ENCODE data around the gene SLC22A13. TPM values are rescaled to one million over a fixed set of nuclear protein-coding genes. Genes with fewer than 3 reads are reported as not detected.
"Not testable (repeated sequence)": the region's sequence is repeated elsewhere in the genome, so short reads cannot be mapped to it uniquely, and the experiment has no call there.

SLC22A13 gene
- total RNA-seq, 1 experiment from 2014 or later = 0.33 TPM

GRCh38 chr3:38317192-38317759, 51.7 kb downstream of the SLC22A13 start:
- Histone ChIP-seq H3K9me3 (ENCODE audit: control insufficient read depth, insufficient read depth, low read depth, low read length) (no peaks in the 10 kb centered on the region), H3K4me3 (ENCODE audit: low read depth in 2 of 2, low read length in 2 of 2) (no peak overlapping the region), H3K27ac (ENCODE audit: low read length) (no peak overlapping the region), H3K4me1 (ENCODE audit: control insufficient read depth, insufficient read depth, low read length) (no peaks in the 10 kb centered on the region), H3K27me3 (ENCODE audit: control insufficient read depth, insufficient read depth, low read length) (no peaks in the 10 kb centered on the region), H3K36me3 (ENCODE audit: control insufficient read depth, insufficient read depth, low read length) (no peaks in the 10 kb centered on the region)
- ATAC-seq = no peak
- in situ Hi-C loops (cut with HindIII; ENCODE audit: low pct_unique_long_range_greater_than_20kb, low sequenced_read_pairs) = no loop called here
- no TSS peak for BruUV-seq (replicated peaks)
- POLR2A ChIA-PET = no interaction called here
- CTCF ChIA-PET = no interaction called here
- DNase-seq (ENCODE audit: low read depth, low spot score) = no peak
- intact Hi-C loops (cut with micrococcal nuclease; ENCODE audit: unreplicated experiment) = no loop called here
- no peak for TF ChIP-seq CTCF (IDR thresholded peaks at IDR 0.05)

GRCh38 chr3:38318766-38319671, 53.4 kb downstream of the SLC22A13 start:
- intact Hi-C loops (cut with micrococcal nuclease; ENCODE audit: unreplicated experiment) = no loop called here
- Histone ChIP-seq H3K9me3 (ENCODE audit: control insufficient read depth, insufficient read depth, low read depth, low read length) (no peaks in the 10 kb centered on the region), H3K36me3 (ENCODE audit: control insufficient read depth, insufficient read depth, low read length) (no peaks in the 10 kb centered on the region), H3K27me3 (ENCODE audit: control insufficient read depth, insufficient read depth, low read length) (peaks cover 2% of the 10 kb centered on the region), H3K27ac (ENCODE audit: low read length) (no peak overlapping the region), H3K4me1 (ENCODE audit: control insufficient read depth, insufficient read depth, low read length) (no peaks in the 10 kb centered on the region), H3K4me3 (ENCODE audit: low read depth in 2 of 2, low read length in 2 of 2) (no peak overlapping the region)
- TF ChIP-seq REST (IDR thresholded peaks at IDR 0.05; ENCODE audit: insufficient read depth in 1 of 2, low read depth in 2 of 2, low read length in 1 of 2) (no peak), POLR2AphosphoS5 (IDR thresholded peaks at IDR 0.05; ENCODE audit: low read depth, low read length) (no peak), TCF7L2 (IDR thresholded peaks at IDR 0.05; ENCODE audit: low read depth, low read length) (no peak), SIN3A (IDR thresholded peaks at IDR 0.05; ENCODE audit: borderline replicate concordance, insufficient read depth, low read depth, low read length) (no peak), CTCF (IDR thresholded peaks at IDR 0.05) (no peak)
- no TSS peak for BruUV-seq (replicated peaks)
- ChIA-PET CTCF (interaction anchor here (0.6 kb wide), 1 partner anchor 20 kb away, joined by 3 read pairs; no protein-coding TSS in a partner anchor), POLR2A (no interaction called here)
- in situ Hi-C loops (cut with HindIII; ENCODE audit: low pct_unique_long_range_greater_than_20kb, low sequenced_read_pairs) = no loop called here
- ATAC-seq = no peak
- no peak for DNase-seq (ENCODE audit: low read depth, low spot score)

GRCh38 chr3:38320638-38321037, 55.0 kb downstream of the SLC22A13 start:
- in situ Hi-C loops (cut with HindIII; ENCODE audit: low pct_unique_long_range_greater_than_20kb, low sequenced_read_pairs); BruUV-seq (replicated peaks); CTCF ChIA-PET; POLR2A ChIA-PET; H3K4me1 ChIP-seq (ENCODE audit: control insufficient read depth, insufficient read depth, low read length); H3K36me3 ChIP-seq (ENCODE audit: control insufficient read depth, insufficient read depth, low read length); intact Hi-C loops (cut with micrococcal nuclease; ENCODE audit: unreplicated experiment); ATAC-seq; H3K9me3 ChIP-seq (ENCODE audit: control insufficient read depth, insufficient read depth, low read depth, low read length); DNase-seq (ENCODE audit: low read depth, low spot score); H3K4me3 ChIP-seq (ENCODE audit: low read depth in 2 of 2, low read length in 2 of 2); H3K27ac ChIP-seq (ENCODE audit: low read length); H3K27me3 ChIP-seq (ENCODE audit: control insufficient read depth, insufficient read depth, low read length): not testable (repeated sequence)
